ENCODE data around the gene CLEC2D.

The CLEC2D gene, protein sequence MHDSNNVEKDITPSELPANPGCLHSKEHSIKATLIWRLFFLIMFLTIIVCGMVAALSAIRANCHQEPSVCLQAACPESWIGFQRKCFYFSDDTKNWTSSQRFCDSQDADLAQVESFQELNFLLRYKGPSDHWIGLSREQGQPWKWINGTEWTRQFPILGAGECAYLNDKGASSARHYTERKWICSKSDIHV

DNA sequence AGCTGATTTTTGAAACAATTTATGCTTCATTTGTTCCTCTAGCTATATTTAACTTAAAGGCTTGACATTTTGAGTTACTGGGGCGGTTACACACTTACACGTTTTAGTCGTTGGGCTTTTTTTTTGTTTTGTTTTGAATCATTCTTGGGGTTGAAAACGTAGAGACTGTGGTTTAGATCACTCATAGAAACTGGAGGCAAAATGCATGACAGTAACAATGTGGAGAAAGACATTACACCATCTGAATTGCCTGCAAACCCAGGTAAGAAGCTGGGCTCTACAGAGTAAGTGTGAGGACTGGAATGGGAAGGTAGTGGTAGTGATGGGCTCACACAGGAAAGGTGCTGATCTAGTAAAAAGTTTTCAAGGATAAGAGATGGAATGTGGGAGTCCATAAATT is at the start of gene CLEC2D:
Gene CLEC2D, plus strand, starts transcription at position 180 of the 400 bp plus-strand sequence. Its CDS starts 22 bp downstream, at position 202.
- no peaks in the 10 kb centered on the region for H3K9me3 ChIP-seq (ENCODE audit: insufficient read depth, low read length)
- DNase-seq (ENCODE audit: low read depth, low spot score): no peak
- H3K27me3 ChIP-seq (ENCODE audit: insufficient read depth, insufficient read length): no peaks in the 10 kb centered on the region
- peaks cover 8% of the 10 kb centered on the region for H3K4me1 ChIP-seq (ENCODE audit: insufficient read depth, insufficient read length)
- TF ChIP-seq YY1 (IDR thresholded peaks at IDR 0.05; ENCODE audit: insufficient read depth, insufficient read length): no peak
- TF ChIP-seq ZNF274 (IDR thresholded peaks at IDR 0.05; ENCODE audit: low read depth, low read length): no peak
- TF ChIP-seq SUZ12 (IDR thresholded peaks at IDR 0.05; ENCODE audit: extremely low read depth, insufficient read depth, insufficient read length): no peak
- peaks cover 9% of the 10 kb centered on the region for H3K36me3 ChIP-seq (ENCODE audit: insufficient read depth, insufficient read length, low read length)
- no peak within 1 kb of the TSS for H3K4me3 ChIP-seq (ENCODE audit: insufficient read length, low read depth)
- no peak within 1 kb of the TSS for H3K9ac ChIP-seq (ENCODE audit: insufficient read length, low read depth)

DNA sequence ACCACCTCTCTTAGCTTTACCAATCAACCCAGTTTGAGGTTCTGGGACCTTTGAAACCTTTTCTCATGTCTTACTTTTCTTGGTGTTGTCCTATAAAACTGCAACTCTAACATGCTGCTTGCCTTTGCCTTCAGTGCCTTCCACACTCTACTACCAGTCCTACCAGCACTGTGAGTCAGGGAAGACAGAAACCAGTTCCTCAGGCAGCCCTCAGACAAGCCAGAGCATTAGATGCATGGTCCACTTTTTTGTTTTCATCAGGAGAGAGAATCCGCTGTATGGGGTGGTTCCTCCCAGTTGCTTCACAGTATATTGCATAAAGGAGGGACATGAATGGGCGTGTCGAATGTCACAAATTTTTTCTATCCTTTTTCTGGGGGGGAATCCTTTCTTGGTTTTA is 44.5 kb upstream of the CLEC2D start:
- TF ChIP-seq YY1 (IDR thresholded peaks at IDR 0.05; ENCODE audit: insufficient read depth, insufficient read length): no peak
- no peak for TF ChIP-seq ZNF274 (IDR thresholded peaks at IDR 0.05; ENCODE audit: low read depth, low read length)
- no peak for TF ChIP-seq SUZ12 (IDR thresholded peaks at IDR 0.05; ENCODE audit: extremely low read depth, insufficient read depth, insufficient read length)
- DNase-seq (ENCODE audit: low read depth, low spot score): no peak
- no peak overlapping the region for H3K4me3 ChIP-seq (ENCODE audit: insufficient read length, low read depth)
- H3K36me3 ChIP-seq (ENCODE audit: insufficient read depth, insufficient read length, low read length): no peaks in the 10 kb centered on the region
- H3K4me1 ChIP-seq (ENCODE audit: insufficient read depth, insufficient read length): no peaks in the 10 kb centered on the region
- H3K27me3 ChIP-seq (ENCODE audit: insufficient read depth, insufficient read length): no peaks in the 10 kb centered on the region
- no peak overlapping the region for H3K9ac ChIP-seq (ENCODE audit: insufficient read length, low read depth)
- H3K9me3 ChIP-seq (ENCODE audit: insufficient read depth, low read length): no peaks in the 10 kb centered on the region

- Histone ChIP-seq H3K4me3 (ENCODE audit: insufficient read length, low read depth) (no peak overlapping the region), H3K4me1 (ENCODE audit: insufficient read depth, insufficient read length) (no peaks in the 10 kb centered on the region), H3K36me3 (ENCODE audit: insufficient read depth, insufficient read length, low read length) (no peaks in the 10 kb centered on the region), H3K9ac (ENCODE audit: insufficient read length, low read depth) (no peak overlapping the region), H3K27me3 (ENCODE audit: insufficient read depth, insufficient read length) (no peaks in the 10 kb centered on the region), H3K9me3 (ENCODE audit: insufficient read depth, low read length) (no peaks in the 10 kb centered on the region)
- DNase-seq (ENCODE audit: low read depth, low spot score): no peak
- TF ChIP-seq SUZ12 (IDR thresholded peaks at IDR 0.05; ENCODE audit: extremely low read depth, insufficient read depth, insufficient read length): no peak
- no peak for TF ChIP-seq ZNF274 (IDR thresholded peaks at IDR 0.05; ENCODE audit: low read depth, low read length)
- TF ChIP-seq YY1 (IDR thresholded peaks at IDR 0.05; ENCODE audit: insufficient read depth, insufficient read length): no peak
Observed at GRCh38 chr12:9626291-9626690, 43.2 kb upstream of the CLEC2D start.

DNA sequence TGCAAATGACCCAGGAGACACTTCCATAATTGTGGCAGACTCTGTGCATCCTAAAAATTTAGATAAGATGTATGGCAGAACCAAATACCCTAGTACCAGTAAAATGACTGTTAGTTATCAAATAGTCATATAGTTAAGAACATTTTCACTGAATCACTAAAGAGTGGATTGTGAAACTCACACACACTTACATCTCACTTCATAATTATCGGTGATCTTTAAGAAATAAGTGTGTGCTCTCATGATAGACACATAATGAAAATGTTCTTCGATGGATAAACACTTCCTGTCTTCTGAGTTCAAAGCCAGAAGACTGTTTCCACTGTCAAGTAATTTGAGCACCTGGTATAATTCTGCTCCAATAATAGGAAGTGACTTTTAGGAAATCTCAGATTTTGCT is 42.7 kb upstream of the CLEC2D start:
- Histone ChIP-seq H3K9me3 (ENCODE audit: insufficient read depth, low read length) (no peaks in the 10 kb centered on the region), H3K27me3 (ENCODE audit: insufficient read depth, insufficient read length) (no peaks in the 10 kb centered on the region), H3K4me1 (ENCODE audit: insufficient read depth, insufficient read length) (no peaks in the 10 kb centered on the region), H3K36me3 (ENCODE audit: insufficient read depth, insufficient read length, low read length) (no peaks in the 10 kb centered on the region), H3K4me3 (ENCODE audit: insufficient read length, low read depth) (no peak overlapping the region), H3K9ac (ENCODE audit: insufficient read length, low read depth) (no peak overlapping the region)
- DNase-seq (ENCODE audit: low read depth, low spot score): no peak
- no peak for TF ChIP-seq ZNF274 (IDR thresholded peaks at IDR 0.05; ENCODE audit: low read depth, low read length)
- no peak for TF ChIP-seq YY1 (IDR thresholded peaks at IDR 0.05; ENCODE audit: insufficient read depth, insufficient read length)
- no peak for TF ChIP-seq SUZ12 (IDR thresholded peaks at IDR 0.05; ENCODE audit: extremely low read depth, insufficient read depth, insufficient read length)

GRCh38 chr12:9632766-9633165 is 36.7 kb upstream of the CLEC2D start:
- H3K27me3 ChIP-seq (ENCODE audit: insufficient read depth, insufficient read length): no peaks in the 10 kb centered on the region
- no peaks in the 10 kb centered on the region for H3K4me1 ChIP-seq (ENCODE audit: insufficient read depth, insufficient read length)
- no peak overlapping the region for H3K4me3 ChIP-seq (ENCODE audit: insufficient read length, low read depth)
- no peaks in the 10 kb centered on the region for H3K36me3 ChIP-seq (ENCODE audit: insufficient read depth, insufficient read length, low read length)
- no peak overlapping the region for H3K9ac ChIP-seq (ENCODE audit: insufficient read length, low read depth)
- H3K9me3 ChIP-seq (ENCODE audit: insufficient read depth, low read length): peaks cover 23% of the 10 kb centered on the region
- no peak for TF ChIP-seq YY1 (IDR thresholded peaks at IDR 0.05; ENCODE audit: insufficient read depth, insufficient read length)
- no peak for TF ChIP-seq ZNF274 (IDR thresholded peaks at IDR 0.05; ENCODE audit: low read depth, low read length)
- no peak for TF ChIP-seq SUZ12 (IDR thresholded peaks at IDR 0.05; ENCODE audit: extremely low read depth, insufficient read depth, insufficient read length)
- no peak for DNase-seq (ENCODE audit: low read depth, low spot score)

- H3K4me1 ChIP-seq (ENCODE audit: insufficient read depth, insufficient read length): no peaks in the 10 kb centered on the region
- no peaks in the 10 kb centered on the region for H3K27me3 ChIP-seq (ENCODE audit: insufficient read depth, insufficient read length)
- no peak overlapping the region for H3K9ac ChIP-seq (ENCODE audit: insufficient read length, low read depth)
- peaks cover 26% of the 10 kb centered on the region for H3K9me3 ChIP-seq (ENCODE audit: insufficient read depth, low read length)
- DNase-seq (ENCODE audit: low read depth, low spot score): peak; percentile 75
- no peaks in the 10 kb centered on the region for H3K36me3 ChIP-seq (ENCODE audit: insufficient read depth, insufficient read length, low read length)
- no peak overlapping the region for H3K4me3 ChIP-seq (ENCODE audit: insufficient read length, low read depth)
- TF ChIP-seq YY1 (IDR thresholded peaks at IDR 0.05; ENCODE audit: insufficient read depth, insufficient read length) (no peak), SUZ12 (IDR thresholded peaks at IDR 0.05; ENCODE audit: extremely low read depth, insufficient read depth, insufficient read length) (no peak), ZNF274 (IDR thresholded peaks at IDR 0.05; ENCODE audit: low read depth, low read length) (no peak)
Observed at GRCh38 chr12:9634177-9634803, 35.2 kb upstream of the CLEC2D start.

- TF ChIP-seq SUZ12 (IDR thresholded peaks at IDR 0.05; ENCODE audit: extremely low read depth, insufficient read depth, insufficient read length) (no peak), ZNF274 (IDR thresholded peaks at IDR 0.05; ENCODE audit: low read depth, low read length) (no peak), YY1 (IDR thresholded peaks at IDR 0.05; ENCODE audit: insufficient read depth, insufficient read length) (no peak)
- no peaks in the 10 kb centered on the region for H3K36me3 ChIP-seq (ENCODE audit: insufficient read depth, insufficient read length, low read length)
Observed at GRCh38 chr12:9634969-9635754, 34.4 kb upstream of the CLEC2D start.

More at GRCh38 chr12:9634969-9635754, 34.4 kb upstream of the CLEC2D start:
- H3K4me1 ChIP-seq (ENCODE audit: insufficient read depth, insufficient read length): no peaks in the 10 kb centered on the region
- H3K4me3 ChIP-seq (ENCODE audit: insufficient read length, low read depth): no peak overlapping the region
- H3K9me3 ChIP-seq (ENCODE audit: insufficient read depth, low read length): peaks cover 26% of the 10 kb centered on the region
- no peaks in the 10 kb centered on the region for H3K27me3 ChIP-seq (ENCODE audit: insufficient read depth, insufficient read length)
- no peak overlapping the region for H3K9ac ChIP-seq (ENCODE audit: insufficient read length, low read depth)
- no peak for DNase-seq (ENCODE audit: low read depth, low spot score)

Measured in NT2/D1 (cell line).